ENCODE measurements around the gene CSNK2A1. TPM values are rescaled to one million over a fixed set of nuclear protein-coding genes. Genes with fewer than 3 reads are reported as not detected.

Gene CSNK2A1
- total RNA-seq, 2 experiments from 2014 or later = 154 to 155 TPM

DNA sequence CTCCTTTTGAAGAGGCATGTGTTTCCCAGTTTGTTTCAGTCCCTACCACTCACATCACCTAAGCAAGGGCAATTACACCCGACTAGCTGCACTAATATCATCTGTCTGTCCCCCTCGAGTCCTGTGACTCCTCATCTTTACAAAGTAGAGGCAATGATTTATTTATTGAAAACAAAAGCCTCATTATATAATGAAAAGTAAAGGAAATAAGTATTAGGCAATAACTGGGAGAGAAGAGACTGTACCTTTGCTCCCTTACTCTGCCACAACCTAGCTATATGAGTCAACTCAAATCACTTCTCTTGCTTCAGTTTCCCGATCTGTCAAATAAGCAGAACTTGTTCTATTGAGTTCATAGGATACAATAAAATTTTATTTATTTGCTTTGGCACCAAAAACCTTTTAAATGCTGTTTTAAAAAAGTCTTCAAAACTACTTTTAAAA, 38.9 kb downstream of the CSNK2A1 start:
- Mint-ChIP-seq H3K4me1 (ENCODE audit: low read depth) (peaks cover 6% of the 10 kb centered on the region), H3K9me3 (no peaks in the 10 kb centered on the region), H3K36me3 (peaks cover 45% of the 10 kb centered on the region), H3K27me3 (no peaks in the 10 kb centered on the region), H3K4me3 (no peak overlapping the region), H3K27ac (no peak overlapping the region)
- POLR2A ChIA-PET = no interaction called here
- intact Hi-C loops (cut with micrococcal nuclease) = no loop called here
- no peak for DNase-seq
- CTCF ChIA-PET = no interaction called here

DNA sequence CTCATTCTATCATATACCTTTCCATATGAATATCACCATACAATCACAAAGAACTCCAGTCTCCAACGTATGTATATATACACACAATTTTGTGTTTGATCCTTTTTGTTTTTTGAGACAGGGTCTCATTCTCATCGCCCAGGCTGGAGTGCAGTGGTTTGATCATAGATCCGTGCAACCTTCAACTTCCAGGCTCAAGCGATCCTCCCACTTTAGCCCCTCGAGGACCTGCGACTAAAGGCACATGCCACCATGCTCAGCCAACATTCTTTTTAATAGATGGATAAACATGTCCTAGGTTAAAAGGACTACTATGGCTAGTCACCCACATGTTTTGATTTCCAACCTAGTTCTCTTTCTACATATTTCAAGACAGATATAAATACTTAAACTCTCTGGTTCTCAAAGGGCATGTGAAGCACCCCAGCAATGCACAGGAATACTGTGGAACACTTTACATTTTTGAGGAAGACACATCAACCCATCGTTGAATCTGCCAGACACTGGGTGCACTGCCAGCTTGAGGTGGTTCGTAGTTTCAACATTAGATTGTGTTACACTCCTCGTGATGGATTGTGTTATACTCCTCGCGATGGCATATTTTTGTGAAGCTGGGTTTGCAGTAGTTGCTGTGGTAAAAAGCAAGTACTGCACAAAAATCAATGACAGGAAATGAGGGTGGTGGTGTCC, 40.4 kb downstream of the CSNK2A1 start:
- Mint-ChIP-seq H3K4me3 (no peak overlapping the region), H3K36me3 (peaks cover 51% of the 10 kb centered on the region), H3K27ac (no peak overlapping the region), H3K9me3 (no peaks in the 10 kb centered on the region), H3K4me1 (ENCODE audit: low read depth) (no peaks in the 10 kb centered on the region), H3K27me3 (no peaks in the 10 kb centered on the region)
- ChIA-PET CTCF (no interaction called here), POLR2A (no interaction called here)
- DNase-seq = no peak
- intact Hi-C loops (cut with micrococcal nuclease) = no loop called here

DNA sequence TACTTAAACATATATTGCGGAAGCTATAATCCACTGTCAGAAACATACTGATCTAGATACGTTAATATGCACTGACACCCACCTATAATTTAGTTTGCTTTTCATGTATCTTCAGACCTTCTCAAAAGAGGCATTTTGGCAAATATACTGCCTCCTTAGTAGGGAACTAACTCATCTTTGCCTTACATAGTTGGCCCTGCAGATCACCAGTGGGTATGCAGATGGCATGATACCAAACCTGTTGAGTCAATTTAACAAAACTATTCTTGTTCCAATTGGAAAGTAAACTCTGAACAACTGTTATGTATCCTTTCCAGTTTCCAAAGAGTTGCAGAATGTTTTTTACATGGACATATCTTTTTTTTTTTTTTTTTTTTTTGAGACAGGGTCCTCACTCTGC, 45.6 kb downstream of the CSNK2A1 start:
- Mint-ChIP-seq H3K27me3 (no peaks in the 10 kb centered on the region), H3K27ac (no peak overlapping the region), H3K4me1 (ENCODE audit: low read depth) (no peaks in the 10 kb centered on the region), H3K36me3 (peaks cover 42% of the 10 kb centered on the region), H3K9me3 (no peaks in the 10 kb centered on the region), H3K4me3 (no peak overlapping the region)
- no peak for DNase-seq
- ChIA-PET CTCF (interaction anchor here (0.9 kb wide), 1 partner anchor 22 kb away, joined by 3 read pairs; no protein-coding TSS in a partner anchor), POLR2A (no interaction called here)
- intact Hi-C loops (cut with micrococcal nuclease) = no loop called here

DNA sequence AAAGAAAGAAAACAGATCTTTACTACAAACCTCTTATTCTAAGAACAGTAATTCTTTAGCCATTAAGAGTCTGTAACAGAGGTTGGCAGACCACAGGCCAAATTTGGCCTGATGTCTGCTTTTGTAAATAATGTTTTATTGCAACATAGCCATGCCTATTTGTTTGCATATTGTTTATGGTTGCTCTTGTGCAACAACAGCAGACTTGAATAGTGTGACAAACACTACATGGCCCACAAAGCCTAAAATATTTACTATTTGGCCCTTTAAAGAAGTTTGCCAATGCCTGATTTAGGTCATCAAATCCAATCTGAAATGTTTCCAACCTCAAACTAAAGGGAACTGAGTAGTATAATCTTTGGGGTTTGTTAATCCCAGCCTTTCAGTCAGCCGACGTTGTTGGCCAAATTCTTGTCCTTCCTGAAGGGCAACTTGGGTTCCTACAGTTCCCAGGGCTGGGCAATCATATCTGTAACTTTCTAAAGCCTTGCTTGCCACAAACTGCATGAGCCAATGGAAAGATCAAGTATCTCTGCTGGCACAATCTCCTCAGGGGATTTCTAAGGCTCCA, 47.4 kb downstream of the CSNK2A1 start:
- CTCF ChIA-PET = interaction anchor here (0.6 kb wide), 1 partner anchor 176 kb away, joined by 3 read pairs; no protein-coding TSS in a partner anchor
- Mint-ChIP-seq H3K4me3 (no peak overlapping the region), H3K4me1 (ENCODE audit: low read depth) (no peaks in the 10 kb centered on the region), H3K27me3 (no peaks in the 10 kb centered on the region), H3K36me3 (peaks cover 38% of the 10 kb centered on the region), H3K27ac (no peak overlapping the region), H3K9me3 (no peaks in the 10 kb centered on the region)
- intact Hi-C loops (cut with micrococcal nuclease) = no loop called here
- no peak for DNase-seq
- POLR2A ChIA-PET = no interaction called here

DNA sequence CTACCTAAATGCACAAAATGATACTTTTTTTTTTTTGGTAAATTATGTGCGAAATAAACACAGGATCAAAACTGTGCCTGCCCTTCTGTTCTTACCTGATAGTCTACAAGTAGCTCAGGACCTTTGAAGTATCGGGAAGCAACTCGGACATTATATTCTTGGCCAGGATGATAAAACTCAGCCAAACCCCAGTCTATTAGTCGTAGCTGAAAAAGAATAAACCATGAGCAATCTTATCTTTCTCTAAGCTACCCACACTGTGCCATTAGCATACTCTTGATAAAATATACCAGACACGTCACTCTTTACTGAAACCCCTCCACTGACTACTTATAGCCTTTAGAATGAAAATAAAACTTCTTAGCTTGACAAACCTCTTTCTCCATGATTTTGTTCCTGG, 51.4 kb downstream of the CSNK2A1 start:
- intact Hi-C loops (cut with micrococcal nuclease) = no loop called here
- no peaks in the 10 kb centered on the region for H3K9me3 Mint-ChIP-seq
- H3K27me3 Mint-ChIP-seq = no peaks in the 10 kb centered on the region
- POLR2A ChIA-PET = no interaction called here
- CTCF ChIA-PET = interaction anchor here (1.4 to 2.0 kb wide), 2 partner anchors 14 to 154 kb away, joined by 4 to 5 read pairs; no protein-coding TSS in a partner anchor
- no peak overlapping the region for H3K27ac Mint-ChIP-seq
- H3K4me1 Mint-ChIP-seq (ENCODE audit: low read depth) = no peaks in the 10 kb centered on the region
- peaks cover 35% of the 10 kb centered on the region for H3K36me3 Mint-ChIP-seq
- H3K4me3 Mint-ChIP-seq = no peak overlapping the region
- DNase-seq = no peak

DNA sequence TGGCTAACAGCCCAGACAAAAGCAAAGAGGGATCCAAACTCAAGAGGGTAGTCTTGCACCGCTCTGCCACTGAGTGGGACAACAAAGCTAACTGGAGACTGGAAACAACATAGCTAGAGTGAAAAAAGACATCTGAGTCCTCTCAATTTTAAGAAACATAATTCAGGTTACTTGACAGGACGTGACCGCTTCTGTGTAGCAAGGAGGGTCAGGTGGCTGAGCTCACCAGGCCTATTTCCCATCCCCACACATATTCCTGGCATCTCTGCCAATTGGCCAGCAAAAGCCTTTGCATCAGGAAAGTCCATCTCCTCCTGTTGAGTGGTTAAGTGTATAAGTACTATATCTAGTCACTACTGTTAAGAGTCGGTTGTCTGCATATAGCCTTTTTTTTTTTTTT, 55.9 kb downstream of the CSNK2A1 start:
- no peaks in the 10 kb centered on the region for H3K27me3 Mint-ChIP-seq
- POLR2A ChIA-PET = no interaction called here
- no peak overlapping the region for H3K4me3 Mint-ChIP-seq
- DNase-seq = no peak
- CTCF ChIA-PET = no interaction called here
- H3K9me3 Mint-ChIP-seq = no peaks in the 10 kb centered on the region
- H3K27ac Mint-ChIP-seq = no peak overlapping the region
- H3K4me1 Mint-ChIP-seq (ENCODE audit: low read depth) = no peaks in the 10 kb centered on the region
- peaks cover 44% of the 10 kb centered on the region for H3K36me3 Mint-ChIP-seq
- intact Hi-C loops (cut with micrococcal nuclease) = no loop called here

DNA sequence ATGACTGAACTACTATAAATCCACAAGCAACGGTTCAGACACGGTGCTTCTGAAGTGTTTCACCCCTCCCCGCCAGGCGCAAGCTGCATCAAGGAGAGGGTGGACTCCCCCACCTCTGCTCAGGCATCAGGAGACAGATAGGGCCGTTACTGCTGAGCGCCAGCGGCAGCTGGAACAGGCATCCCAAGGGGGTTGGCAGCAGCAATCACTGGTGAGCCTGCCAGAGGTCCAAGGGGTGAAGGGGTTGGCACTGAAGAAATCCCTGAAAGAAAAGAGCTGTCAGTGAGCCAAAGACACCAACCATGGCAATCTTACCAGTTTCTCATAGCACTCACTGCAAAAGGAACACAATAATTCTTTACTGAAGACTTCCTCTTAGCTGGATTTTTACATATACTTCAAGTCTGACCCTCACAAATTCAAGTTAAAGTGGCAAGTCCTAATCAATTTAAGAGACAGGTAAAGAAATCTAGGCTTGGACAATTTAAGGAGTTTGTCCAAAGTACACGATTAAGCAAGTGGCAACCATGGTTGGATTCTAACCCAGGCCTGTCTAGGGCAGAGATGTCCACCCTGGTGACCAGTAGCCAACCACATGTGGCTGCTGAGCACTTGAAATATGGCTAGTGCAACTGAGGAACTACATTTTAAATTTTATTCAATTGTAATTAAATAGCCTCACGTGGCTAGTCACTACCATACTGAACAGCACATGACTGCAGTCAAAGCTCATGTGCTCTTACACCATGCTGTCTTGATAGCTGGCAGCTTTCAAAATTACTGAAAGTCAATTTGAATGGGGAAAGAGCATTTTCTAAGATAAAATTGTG, 59.6 kb downstream of the CSNK2A1 start:
- no peaks in the 10 kb centered on the region for H3K27me3 Mint-ChIP-seq
- no peak overlapping the region for H3K4me3 Mint-ChIP-seq
- H3K4me1 Mint-ChIP-seq (ENCODE audit: low read depth) = peaks cover 10% of the 10 kb centered on the region
- H3K27ac Mint-ChIP-seq = no peak overlapping the region
- no peaks in the 10 kb centered on the region for H3K9me3 Mint-ChIP-seq
- H3K36me3 Mint-ChIP-seq = peaks cover 36% of the 10 kb centered on the region
- intact Hi-C loops (cut with micrococcal nuclease) = no loop called here
- CTCF ChIA-PET = no interaction called here
- DNase-seq = no peak
- POLR2A ChIA-PET = interaction anchor here (0.6 kb wide), 1 partner anchor 10 kb away, joined by 4 read pairs; no protein-coding TSS in a partner anchor

DNA sequence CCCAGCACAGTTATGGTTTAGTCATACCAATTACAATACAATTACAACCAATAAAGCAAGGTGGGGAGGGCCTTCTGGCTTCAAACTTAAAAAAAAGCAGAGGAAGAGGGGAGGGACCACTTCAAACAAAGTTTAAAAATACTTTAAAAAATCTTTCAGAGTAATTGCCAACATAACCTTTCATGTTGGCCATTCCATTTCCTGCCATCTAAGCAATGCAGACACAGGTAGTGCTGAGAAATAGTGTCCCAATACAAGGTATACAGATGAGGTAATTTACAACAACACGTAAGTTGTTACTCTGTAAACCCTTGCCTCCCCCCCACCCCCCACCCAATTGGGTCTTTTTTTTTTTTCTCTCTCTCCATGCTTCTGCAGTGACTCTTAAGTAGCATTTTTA, 62.4 kb downstream of the CSNK2A1 start:
- H3K27me3 Mint-ChIP-seq = no peaks in the 10 kb centered on the region
- ChIA-PET CTCF (interaction anchor here (1.0 to 1.4 kb wide), 2 partner anchors 13 to 127 kb away, joined by 3 to 8 read pairs; no protein-coding TSS in a partner anchor), POLR2A (no interaction called here)
- H3K27ac Mint-ChIP-seq = no peak overlapping the region
- intact Hi-C loops (cut with micrococcal nuclease) = no loop called here
- no peak for DNase-seq
- H3K4me1 Mint-ChIP-seq (ENCODE audit: low read depth) = peaks cover 12% of the 10 kb centered on the region
- no peaks in the 10 kb centered on the region for H3K9me3 Mint-ChIP-seq
- peaks cover 22% of the 10 kb centered on the region for H3K36me3 Mint-ChIP-seq
- H3K4me3 Mint-ChIP-seq = no peak overlapping the region

DNA sequence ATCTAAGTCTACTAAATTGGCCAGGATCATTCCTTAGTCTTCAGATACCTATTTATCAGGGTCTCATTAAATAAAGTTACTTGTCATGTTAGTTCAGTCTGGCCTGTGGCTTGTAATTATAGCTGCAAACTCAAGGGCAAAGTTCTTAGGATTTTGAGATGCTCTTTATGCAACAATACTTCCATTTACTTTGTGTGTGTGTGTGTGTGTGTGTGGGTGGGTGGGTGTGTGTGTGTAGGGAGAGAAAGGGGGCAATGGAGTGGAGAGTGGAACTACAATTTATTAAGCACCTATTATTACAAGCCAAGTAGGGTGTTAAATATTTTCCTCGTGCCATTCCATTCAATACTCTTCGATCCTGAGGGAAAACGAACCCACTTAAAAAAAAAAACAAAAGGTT, 63.5 kb downstream of the CSNK2A1 start:
- CTCF ChIA-PET = interaction anchor here (1.4 to 5.3 kb wide), 5 partner anchors 9 to 126 kb away, joined by 3 to 58 read pairs (median 5); partner anchors contain the start of gene TRIB3
- Mint-ChIP-seq H3K27ac (no peak overlapping the region), H3K9me3 (no peaks in the 10 kb centered on the region), H3K27me3 (no peaks in the 10 kb centered on the region), H3K36me3 (peaks cover 16% of the 10 kb centered on the region), H3K4me3 (no peak overlapping the region), H3K4me1 (ENCODE audit: low read depth) (peaks cover 12% of the 10 kb centered on the region)
- intact Hi-C loops (cut with micrococcal nuclease) = no loop called here
- POLR2A ChIA-PET = no interaction called here
- no peak for DNase-seq

DNA sequence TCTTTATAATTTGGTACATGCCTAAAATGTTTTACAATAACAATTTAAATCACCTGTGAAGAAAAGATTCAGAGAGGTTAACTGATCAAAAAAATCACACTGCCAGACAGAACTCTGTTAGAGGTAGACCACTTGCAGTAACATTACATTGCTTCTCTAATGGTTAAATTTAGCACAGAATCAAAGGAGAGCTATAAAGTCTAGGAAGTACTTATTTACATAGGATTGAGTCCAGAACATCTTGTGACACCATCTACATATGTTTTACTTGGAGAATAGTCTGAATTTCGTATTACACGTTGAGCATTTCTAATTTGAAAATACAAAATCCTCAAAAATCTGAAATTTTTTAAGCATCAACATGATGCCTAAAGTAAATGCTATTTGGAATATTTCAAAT, 64.1 kb downstream of the CSNK2A1 start:
- H3K4me3 Mint-ChIP-seq = no peak overlapping the region
- no peaks in the 10 kb centered on the region for H3K9me3 Mint-ChIP-seq
- H3K36me3 Mint-ChIP-seq = peaks cover 13% of the 10 kb centered on the region
- DNase-seq = no peak
- intact Hi-C loops (cut with micrococcal nuclease) = loop anchor here (1.0 to 2.0 kb wide), 3 partner anchors 47 to 125 kb away; no protein-coding TSS in a partner anchor
- H3K27ac Mint-ChIP-seq = no peak overlapping the region
- ChIA-PET POLR2A (no interaction called here), CTCF (interaction anchor here (1.0 to 5.3 kb wide), 7 partner anchors 10 to 125 kb away, joined by 3 to 58 read pairs (median 5); partner anchors contain the start of gene TRIB3)
- no peaks in the 10 kb centered on the region for H3K27me3 Mint-ChIP-seq
- H3K4me1 Mint-ChIP-seq (ENCODE audit: low read depth) = peaks cover 12% of the 10 kb centered on the region

DNA sequence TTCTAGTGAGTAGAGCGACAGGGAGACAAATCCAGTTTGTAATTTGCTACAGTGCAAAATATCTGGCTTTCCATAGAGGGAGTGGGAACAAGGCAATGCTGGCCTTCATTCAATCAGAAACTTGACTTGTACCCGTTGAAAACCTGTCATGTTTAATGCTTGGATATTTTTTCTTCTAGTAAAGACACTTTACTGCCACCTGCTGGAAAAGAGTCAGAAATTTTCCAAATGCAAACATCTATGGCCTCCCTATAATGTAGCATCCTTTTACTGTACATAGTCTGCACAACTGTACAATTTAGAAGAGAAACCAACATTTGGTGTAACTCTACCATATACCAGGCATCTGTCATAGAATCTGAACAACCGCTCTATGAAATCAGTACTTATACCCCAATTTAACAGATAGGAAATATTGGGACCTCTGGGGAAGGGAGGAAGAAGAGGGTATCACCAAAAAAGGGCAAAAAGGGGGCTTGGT, 64.6 kb downstream of the CSNK2A1 start:
- Mint-ChIP-seq H3K4me3 (no peak overlapping the region), H3K27ac (no peak overlapping the region), H3K9me3 (no peaks in the 10 kb centered on the region), H3K36me3 (peaks cover 11% of the 10 kb centered on the region), H3K27me3 (no peaks in the 10 kb centered on the region), H3K4me1 (ENCODE audit: low read depth) (peaks cover 12% of the 10 kb centered on the region)
- POLR2A ChIA-PET = no interaction called here
- CTCF ChIA-PET = interaction anchor here (0.9 to 5.3 kb wide), 11 partner anchors 10 to 127 kb away, joined by 3 to 58 read pairs (median 5); partner anchors contain the start of gene TRIB3
- no peak for DNase-seq
- intact Hi-C loops (cut with micrococcal nuclease) = loop anchor here (1.0 to 2.0 kb wide), 3 partner anchors 46 to 125 kb away; no protein-coding TSS in a partner anchor
